ENCODE measurements around the gene BBS9.

BBS9 gene

DNA sequence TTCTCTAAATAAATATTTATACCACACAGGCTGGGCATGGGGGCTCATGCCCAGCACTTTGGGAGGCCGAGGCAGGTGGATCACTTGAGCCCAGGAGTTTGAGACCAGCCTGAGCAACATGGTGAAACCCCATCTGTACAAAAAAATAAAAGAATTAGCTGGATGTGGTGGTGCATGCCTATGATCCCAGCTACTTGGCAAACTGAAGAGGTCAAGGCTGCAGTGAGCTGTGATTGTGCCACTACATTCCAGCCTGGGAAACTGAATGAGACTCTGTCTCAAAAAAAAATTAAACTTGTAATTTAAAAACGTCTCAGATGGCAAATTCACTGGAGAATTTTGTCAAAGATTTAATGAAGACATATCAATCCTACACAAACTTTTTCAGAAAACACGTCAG is 498.4 kb downstream of the BBS9 start:
- DNase-seq, result no peak

DNA sequence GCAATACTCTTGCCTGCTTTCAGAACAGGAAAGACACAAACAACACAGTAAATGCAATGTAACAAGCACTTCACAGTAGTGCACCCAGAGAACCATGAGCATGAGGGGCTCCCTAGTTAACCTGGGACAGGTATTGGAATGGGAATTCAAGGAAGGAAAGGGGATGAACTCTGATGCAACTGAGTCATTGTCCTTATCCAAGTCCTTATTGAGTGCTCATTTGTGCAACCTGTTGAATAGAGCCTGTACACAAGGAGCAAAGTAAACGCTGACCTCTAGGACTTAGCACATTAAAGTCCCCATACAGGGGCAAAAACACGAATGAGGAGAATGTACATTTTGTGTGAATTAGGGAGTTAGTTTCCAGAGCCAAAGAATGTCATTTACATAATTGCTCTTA is 499.5 kb downstream of the BBS9 start:
- no peak for DNase-seq

DNA sequence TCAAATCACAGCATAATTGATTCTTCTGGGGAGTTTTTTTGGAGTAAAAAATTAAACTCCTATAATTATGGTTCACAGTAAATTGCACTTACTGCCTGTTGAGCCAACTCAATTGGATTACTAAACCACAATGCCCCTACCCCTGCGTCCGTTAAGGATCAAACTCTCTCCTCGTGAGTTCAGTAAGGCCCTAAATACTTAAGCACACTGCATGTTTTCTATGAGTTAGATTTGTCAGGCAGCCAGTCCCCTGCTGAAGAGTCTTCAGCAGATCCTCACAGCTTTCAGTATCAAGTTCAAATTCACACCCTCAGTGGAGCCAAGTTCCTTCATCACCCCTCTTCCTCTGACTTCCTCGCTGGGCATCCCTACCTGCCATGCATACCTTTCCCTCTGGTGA is 501.0 kb downstream of the BBS9 start:
- DNase-seq, result no peak

DNA sequence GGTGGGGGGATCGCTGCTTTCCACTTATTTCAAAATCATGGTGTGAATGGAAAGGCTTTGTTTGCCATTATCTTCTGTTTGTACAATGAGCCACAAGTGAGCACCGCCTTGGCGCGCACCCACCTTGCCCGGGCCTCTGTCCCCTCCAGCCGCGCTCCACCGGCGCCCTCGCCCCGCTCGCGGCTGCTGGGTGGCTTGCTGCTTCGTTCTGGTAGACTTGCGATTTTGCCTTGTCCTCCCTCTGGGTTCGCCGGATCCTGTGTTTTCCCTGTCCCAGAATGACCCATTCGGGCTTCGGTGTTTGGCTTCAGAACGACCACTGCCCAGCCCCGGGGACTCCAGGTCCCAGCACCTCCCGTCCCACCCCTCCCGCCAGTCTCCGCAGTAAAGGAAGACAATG is 503.0 kb downstream of the BBS9 start:
- no peak for DNase-seq

DNA sequence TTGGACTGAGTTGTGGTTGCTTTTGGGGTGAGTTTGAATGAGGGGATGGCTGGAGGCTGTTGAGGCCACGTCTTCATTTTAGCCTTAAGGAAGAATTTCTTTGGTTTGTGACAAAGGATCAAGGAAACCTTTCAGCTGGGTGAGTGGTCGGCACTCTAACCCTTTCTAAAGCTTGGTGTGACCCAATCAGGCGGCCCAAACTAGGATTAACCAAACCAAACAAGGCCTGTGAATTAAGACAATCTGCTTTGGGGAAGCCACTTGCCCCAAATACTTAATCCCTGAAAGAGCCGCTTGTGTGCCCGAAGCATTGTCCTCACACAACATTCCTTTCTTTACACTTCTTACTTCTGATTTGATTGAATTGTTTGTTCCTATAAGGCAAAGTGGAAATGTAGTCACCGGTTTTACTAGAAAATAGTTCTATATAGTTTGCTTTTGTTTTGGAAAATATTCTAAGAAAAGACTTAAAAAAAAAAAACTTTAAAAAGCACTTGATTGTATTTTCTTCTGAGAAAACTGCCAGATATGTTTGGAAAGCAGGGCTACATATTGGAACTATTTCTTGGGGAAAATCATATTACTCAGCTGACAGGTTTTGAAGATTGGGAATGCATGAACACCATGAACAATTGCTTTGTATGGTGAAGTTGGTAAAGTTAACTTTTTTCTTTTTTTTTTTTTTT is 503.6 kb downstream of the BBS9 start:
- no peak for DNase-seq

DNA sequence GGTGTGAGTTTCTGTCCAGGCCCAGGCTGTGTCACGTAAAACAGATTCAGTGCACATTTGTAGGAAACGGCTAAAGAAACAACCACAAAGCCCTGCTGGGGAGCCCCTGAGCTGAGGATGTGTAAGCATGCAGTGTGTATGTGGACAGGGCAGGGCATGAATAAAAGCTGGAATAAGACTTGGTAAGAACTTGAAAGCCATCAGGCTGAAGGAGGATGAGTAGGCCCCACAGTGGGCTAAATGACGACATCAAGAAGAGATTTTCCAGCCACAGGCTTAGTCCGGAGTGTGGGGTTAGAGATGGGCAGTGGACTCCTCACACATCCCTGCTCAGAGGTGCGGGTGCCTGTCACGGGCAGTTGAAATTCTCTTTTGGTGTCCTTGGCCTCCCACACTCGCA is 505.2 kb downstream of the BBS9 start:
- no peak for DNase-seq

DNA sequence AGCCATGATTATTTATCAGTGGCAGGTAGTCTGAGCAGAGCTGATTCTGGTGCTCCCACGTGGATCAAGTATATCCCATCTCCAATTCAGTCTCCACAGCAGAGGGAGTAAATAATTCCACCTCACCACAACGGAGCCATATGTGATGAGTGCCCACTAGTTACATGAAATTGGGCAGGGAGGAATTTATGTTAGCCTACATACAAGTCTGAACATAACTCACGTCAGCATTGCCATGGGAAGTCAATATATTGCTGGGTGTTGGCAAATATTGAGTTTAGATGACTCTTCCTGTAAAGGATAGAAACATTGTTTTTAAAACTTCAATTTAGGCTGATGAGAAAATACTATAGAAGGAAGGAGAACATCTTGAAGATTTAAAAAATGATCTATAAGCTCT is 507.0 kb downstream of the BBS9 start:
- DNase-seq, result no peak

DNA sequence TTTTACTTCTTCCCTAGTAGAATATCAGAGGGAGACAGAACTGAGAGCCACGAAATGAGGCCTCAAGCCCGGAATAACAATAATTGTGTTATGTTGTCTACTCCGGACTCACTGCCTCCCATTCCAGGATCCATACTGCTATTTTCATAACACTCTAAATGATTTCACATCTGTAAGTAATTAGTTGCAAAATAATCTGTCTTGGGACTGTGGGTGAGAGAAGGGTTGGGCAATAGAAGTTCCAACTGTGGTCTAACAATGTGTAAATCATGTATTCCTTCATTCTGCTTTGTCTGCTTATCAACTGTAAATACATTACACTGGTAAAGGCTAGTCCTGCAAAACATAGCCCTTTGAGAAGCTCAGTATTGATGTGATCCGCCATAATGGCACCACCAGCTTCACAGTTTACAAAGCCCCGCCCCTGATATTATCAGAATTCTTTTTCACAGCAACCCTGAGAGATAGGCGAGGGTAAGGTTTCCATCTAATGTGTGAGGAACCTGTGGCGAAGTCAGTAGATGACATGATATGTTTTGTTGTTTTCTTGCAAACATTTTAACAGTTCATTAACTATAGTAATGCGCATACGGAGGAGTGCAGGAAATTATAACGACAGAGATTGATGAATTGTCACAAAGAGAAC is 510.3 kb downstream of the BBS9 start:
- DNase-seq, result no peak

DNA sequence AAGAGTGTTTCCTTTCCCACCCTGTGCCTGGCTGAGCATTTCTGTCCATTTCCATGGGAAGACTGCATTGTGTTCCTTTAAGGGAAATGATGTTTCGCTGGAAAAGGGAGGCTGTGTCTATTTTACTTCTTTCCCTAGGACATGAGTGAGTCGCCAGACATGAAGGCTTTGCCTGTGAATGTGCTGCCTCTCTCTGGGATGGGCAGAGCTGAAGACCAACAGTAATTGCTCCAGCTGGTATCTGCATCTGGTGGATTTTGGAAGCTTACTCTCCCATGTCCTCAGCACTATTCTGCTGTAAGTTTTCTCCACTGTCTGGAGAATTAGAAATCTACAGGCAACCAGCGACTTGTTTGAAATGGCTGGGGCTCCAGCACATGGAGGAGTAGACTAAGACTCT is 511.4 kb downstream of the BBS9 start:
- no peak for DNase-seq

DNA sequence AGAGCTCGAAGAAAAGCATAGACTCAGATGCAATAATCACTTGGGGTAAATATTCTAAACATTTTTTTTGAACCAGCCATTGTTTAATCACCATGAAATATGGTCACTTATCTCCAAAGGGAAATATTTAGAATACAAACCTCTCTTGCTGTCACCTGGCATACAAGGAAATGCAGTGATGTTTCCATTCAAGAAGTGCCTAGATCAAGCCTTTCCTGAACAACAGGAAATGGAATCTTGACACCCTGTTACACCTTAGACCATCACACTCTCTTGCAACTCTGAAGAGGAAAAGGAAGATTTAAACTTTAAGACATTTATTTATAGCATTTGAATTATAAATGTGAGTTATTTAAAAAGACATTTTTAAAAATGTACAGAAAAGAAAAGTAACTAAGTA is 512.9 kb downstream of the BBS9 start:
- no peak for DNase-seq

DNA sequence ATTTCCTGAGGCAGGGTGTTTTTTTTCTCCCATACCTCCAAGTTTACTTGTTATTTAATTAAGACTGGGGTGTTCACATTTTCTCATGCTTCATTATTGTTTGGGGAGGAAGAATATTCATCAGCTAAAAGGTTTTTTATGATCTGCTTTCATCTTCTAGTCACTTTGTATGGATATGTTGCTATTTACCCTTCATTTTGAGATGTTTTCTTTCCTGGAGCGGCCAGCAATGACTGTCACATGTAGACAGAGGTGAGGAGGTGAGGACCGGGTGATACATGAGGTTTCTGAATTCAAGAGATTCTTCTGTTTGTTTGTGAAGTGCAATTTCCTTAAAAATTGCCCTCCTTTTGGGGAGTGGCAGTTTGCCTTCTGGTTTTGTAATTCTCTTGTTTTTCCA is 514.2 kb downstream of the BBS9 start:
- no peak for DNase-seq

DNA sequence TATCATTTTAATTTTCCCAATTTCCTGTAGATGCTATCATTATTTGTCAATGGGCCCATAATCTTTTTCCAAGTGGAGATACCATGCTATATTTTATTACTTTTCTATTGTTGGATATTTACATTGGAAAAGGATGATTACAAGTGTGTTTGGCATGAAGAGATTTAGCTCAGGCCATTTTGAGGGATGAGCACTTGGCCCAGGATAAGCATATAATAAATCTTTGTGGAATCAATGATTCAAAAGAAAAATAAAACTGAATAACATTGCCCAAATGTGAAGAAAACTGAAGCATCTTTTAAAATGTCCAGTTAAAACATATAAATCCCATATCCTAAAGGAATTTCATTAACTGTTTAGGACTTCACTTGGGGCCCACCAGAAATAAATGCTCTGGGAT is 515.1 kb downstream of the BBS9 start:
- DNase-seq, result no peak

DNA sequence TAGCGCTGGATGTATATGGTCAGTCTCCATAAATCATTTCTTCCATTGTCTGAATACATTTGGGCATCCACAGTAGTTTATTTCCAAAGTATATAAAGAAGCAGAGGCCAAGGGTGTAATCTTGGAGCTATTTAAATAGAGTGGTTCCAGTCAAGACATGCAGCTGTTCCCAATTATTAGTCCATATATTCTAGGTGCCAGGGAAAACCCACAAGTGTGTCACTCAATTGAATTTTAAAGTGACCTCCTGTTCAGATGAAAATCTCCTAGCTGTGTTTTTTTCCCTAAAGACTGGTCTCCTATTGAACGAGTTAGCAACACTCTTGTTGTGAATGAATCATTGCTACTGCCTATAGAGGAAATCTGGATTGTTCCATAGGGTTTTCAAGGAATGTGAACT is 515.7 kb downstream of the BBS9 start:
- DNase-seq, result no peak

DNA sequence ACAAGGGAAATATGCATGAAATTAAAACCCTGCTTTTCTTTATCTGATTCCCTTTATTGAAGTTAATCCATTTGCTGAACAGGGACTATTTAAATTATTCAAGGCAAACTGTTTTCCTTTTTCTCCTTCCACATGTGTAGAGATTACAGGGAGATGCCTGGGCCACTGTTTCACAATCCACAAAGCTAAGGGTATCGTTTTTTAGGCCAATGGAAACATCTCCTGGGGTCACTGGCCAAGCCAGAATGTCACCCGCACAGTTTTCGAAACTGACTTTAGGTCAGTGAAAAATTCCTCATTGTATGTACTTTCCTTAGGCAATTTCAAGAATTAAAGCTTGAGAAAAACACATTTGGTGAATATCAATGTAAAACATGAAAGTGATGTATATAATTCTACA is 516.8 kb downstream of the BBS9 start:
- DNase-seq, result no peak

DNA sequence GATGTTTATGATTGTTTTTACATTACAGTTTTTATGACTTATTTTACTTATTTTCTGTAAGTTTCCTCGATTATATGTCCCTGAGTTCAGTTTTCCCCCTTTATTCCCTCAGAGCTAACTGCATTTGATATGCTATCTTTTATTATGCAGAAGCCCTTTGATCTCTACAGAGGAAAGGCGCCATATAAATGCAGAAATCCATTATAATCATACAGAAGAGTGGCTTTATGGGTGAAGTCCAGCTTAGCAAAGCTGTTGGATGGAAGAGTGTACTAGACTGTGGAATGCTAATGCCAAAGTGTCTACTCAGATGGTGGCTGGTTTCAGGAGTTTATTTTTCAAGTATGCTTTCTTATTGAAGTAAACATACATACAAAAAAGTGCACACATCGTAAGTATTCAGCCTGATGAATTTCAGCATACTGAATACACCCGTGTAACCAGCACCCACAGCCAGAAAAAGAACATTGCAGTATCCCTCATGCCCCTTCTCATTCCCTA is 517.6 kb downstream of the BBS9 start:
- DNase-seq, result no peak

DNA sequence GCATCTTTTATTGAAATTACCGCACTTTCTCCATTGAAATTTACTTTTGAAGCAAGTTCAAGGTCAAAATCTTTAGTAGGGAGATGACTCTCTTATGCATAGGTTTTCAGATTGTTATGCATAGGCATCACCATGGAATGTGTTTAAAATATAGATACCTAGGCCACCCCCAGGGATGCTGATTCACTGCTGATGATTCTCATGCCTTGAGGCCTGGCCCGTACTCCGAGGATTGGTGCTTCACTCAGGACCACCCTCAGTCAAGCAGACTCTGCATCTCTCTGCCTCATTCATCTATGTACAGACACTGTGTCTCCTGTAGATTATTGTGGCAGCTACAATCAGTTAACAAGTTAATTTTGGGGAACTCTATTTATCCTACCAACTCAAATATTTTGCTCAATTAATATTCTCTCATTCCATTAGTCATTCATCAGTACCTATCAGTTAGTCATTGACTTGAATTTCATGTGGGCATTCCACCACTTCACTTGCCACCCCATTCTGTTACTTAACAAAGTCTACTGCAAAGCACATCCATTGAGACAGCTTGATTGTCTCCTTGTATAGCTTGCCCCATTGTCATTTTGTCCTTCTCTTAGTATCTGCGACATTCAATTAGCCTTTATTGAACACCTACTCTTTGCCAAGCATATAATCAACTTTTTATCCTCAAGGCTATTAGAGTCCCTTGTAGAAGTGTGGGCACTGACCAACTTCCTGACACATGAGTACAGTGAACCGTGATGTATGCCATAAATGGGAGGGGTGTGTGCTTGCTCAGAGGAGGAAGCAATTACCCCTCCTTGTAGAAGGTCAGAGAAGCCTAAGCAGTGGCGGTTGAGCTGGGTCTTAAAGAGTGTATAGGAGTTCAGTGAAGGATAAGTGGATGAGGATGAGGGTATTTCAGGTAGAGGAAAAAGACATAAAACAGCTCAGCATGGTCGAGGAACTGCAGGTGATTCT is 520.4 kb downstream of the BBS9 start:
- no peak for DNase-seq

DNA sequence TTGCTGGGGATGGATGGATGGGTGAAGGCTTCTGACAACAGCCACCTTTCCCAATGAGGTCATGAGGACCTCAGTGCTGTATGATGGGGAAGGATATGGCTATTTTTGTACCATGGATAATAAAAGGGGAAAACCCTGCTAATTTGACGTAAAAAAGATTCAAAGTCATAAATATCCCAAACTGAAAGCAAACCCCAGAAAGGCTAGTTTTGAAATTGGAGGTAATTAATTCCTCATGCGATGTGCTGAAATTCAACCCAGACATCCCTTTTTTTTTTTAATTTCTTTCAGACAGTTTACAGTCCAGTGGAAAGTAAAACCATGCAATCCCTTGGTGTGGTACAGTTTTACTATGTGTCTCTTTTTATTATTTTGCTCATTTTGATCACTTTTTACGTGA is 521.5 kb downstream of the BBS9 start:
- no peak for DNase-seq

DNA sequence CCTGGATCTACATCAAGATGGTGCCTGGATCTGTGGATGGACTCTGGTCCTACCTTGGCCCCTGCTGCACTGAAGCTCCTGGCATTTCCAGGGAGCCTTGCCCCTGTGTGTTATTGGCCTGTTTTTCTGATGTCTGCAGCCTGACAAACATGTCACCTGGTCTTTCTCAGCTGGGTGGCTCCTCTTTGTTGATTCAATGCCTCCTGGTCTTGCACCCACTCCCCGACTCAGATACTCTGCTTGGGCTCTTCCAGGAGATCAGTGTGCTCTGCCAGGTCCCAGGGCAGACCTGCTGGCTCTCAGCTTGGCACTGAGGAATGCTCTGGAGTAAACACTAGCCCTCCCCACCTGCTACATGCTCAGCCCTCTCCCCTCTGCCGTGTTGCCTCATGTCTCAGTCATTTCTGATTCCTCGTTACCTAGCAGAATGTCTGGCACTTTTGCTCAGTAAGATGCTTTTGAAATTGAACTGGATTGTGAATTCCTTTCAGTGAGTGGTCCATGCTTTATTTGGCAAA is 522.7 kb downstream of the BBS9 start:
- no peak for DNase-seq

DNA sequence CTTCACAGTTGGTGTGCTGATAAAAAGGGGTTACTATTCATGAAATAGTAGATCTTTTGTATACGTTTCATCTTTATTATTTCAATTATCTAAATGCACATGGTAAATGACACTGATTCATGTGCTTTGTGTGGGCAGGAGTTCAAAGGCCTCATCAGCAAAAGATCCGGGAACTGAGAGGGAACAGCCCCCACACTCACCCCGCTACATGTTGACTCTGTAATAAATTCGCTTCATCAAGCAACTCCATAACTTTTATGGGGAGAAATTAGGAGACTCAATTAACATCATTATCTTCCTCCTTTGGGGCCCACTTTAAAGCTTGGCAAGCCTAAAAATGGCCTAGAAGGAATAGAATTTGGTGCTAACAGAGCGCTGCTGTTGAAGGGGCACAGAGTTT is 525.3 kb downstream of the BBS9 start:
- DNase-seq, result no peak

All from activated naive CD4-positive, alpha-beta T cell treated with Interleukin-2 at 50 U/mL for 16 hours (primary cell).